ENCODE data around the gene CDC14B.
"Not testable (repeated sequence)": the region's sequence is repeated elsewhere in the genome, so short reads cannot be mapped to it uniquely, and the experiment has no call there.

The CDC14B gene

GRCh38 chr9:96621618-96622017, 2.0 kb upstream of the CDC14B start:
- DNase-seq = no peak

DNA sequence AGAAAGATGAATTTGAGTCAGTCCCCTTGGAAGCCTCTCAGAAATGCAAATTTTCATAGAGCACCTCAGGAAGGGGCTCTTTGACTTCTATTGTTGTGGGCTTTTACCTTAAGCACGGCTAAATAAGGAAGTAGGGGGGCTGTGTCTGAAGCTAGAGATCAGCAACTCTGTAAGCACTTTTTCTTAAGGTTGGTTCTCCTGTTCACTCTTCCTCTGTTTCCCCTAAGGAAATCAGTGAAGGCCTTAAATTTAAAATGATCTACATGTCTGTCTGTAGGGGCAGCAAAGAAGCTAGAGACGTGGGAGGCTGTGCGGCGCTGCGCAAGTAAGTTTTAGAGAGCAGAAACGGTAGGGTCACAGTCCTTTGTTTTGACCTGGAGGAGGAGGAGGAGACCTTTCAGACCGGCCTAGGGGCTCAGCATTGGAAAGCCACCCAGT, 1.2 kb upstream of the CDC14B start:
- DNase-seq = no peak

GRCh38 chr9:96620181-96620514, 505 bp upstream of the CDC14B start:
- DNase-seq = no peak

GRCh38 chr9:96619124-96619465, 548 bp downstream of the CDC14B start:
- no peak for DNase-seq

DNA sequence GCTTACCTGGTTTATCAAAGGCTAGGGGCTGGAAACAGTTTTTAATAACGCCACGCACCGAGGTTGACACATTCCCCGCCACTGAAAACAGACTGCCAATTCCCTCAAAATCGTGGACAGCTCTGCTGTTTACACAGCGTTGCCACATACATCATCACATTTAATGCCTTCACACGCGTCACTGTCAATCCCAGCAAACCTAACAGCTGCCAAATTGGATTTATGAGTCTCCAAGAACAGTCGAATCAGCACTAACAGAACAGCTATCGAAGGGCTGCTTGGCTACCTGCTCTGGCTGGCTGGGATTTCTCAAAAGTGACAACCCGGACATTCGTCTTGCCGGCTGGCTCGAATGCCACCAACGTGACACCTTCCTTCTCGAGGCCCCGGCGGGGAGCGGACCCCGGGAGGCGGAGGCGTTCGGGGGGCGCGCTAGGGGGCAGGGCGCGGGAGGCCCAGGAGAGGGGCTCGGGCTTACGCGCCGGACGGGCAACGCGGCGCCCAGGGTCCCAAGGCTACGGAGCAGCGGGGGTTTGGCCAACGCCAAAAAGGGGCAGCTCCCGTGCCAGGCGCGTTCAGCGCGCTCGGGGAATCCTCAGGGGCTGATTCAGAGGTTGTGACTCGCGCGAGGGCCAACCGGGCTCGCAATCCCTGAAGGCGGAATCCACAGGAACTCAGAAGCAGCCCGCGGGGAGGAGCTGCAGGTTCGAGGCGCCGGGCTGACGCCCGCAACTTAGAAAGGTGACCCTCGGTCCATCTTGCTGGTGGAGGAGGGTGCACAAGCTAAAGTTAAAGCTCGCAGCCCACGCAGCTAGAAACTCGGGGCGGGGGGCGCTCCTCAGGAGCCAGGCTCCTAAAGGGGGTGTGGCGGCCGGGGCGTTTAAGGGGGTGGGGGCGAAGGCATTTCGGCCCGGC, 1.2 kb downstream of the CDC14B start:
- DNase-seq = peak in 3 of 6 experiments; percentile 1 to 27 (median 15)

GRCh38 chr9:96617439-96618185, 2.0 kb downstream of the CDC14B start:
- peak in 3 of 6 experiments; percentile 1 to 16 (median 4) for DNase-seq

- no peak for DNase-seq
Measured at GRCh38 chr9:96616817-96617438, 2.7 kb downstream of the CDC14B start.

GRCh38 chr9:96615411-96615810, 4.2 kb downstream of the CDC14B start:
- no peak for DNase-seq

DNA sequence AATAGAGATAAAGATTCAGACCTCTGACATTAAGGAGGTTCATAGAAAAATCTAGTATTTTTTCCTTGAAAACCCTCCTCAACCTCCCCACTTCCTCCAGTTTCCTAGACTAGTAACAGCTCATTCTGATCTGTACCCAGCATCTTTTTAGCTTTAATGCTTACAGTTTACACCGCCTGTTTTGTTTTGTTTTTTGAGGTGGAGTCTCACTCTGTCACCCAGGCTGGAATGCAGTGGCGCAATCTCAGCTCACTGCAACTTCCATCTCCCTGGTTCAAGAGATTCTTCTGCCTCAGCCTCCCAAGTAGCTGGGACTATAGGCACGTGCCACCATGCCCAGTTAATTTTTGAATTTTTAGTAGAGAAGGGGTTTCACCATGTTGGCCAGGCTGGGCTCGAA, 5.0 kb downstream of the CDC14B start:
- not testable (repeated sequence) for DNase-seq

- no peak for DNase-seq
Measured at GRCh38 chr9:96612966-96613589, 6.6 kb downstream of the CDC14B start.

- no peak for DNase-seq
Measured at GRCh38 chr9:96612105-96612965, 7.3 kb downstream of the CDC14B start.

- DNase-seq = no peak
Measured at GRCh38 chr9:96611302-96611701, 8.3 kb downstream of the CDC14B start.

GRCh38 chr9:96609732-96610131, 9.9 kb downstream of the CDC14B start:
- no peak for DNase-seq

GRCh38 chr9:96607971-96608370, 11.7 kb downstream of the CDC14B start:
- no peak for DNase-seq

DNA sequence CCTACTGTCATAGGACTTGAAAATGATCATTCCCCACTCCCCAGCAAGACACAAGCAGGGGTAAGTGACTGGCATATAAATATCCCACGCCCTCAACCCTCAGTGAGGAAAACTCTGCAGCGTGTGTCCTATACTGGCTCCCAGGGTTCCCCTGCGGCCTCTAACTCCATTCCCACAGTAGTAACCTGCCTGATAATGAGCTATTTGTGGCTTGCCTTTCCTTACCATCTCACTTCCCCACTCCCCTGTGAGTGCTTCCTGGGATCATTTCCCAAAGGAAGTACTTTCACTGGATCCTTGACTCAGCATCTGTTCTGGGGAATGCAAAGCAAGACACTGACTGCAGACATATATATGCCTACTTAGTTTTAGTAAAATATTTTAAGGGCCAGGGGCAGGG, 14.3 kb downstream of the CDC14B start:
- no peak for DNase-seq

- DNase-seq = no peak
Measured at GRCh38 chr9:96604004-96604319, 15.7 kb downstream of the CDC14B start.

- DNase-seq = no peak
Measured at GRCh38 chr9:96603305-96604003, 16.2 kb downstream of the CDC14B start.

DNA sequence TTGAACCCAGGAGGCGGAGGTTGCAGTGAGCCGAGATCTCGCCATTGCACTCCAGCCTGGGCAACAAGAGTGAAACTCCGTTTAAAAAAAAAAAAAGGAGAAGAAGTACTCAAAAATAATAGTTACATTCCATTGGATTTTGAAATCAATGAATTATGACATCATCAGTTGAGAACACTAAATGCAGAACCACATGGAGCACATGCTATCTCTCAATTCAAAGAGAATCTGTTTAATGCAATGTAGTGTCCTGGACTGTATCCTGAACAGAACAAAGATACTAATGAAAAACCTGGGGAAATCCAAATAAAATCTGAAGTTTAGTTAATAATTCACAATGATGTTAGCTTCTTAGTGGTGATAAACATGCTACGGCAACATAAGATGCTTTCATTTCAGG, 20.3 kb downstream of the CDC14B start:
- no peak for DNase-seq

- DNase-seq = no peak
Measured at GRCh38 chr9:96596601-96597111, 23.0 kb downstream of the CDC14B start.

DNA sequence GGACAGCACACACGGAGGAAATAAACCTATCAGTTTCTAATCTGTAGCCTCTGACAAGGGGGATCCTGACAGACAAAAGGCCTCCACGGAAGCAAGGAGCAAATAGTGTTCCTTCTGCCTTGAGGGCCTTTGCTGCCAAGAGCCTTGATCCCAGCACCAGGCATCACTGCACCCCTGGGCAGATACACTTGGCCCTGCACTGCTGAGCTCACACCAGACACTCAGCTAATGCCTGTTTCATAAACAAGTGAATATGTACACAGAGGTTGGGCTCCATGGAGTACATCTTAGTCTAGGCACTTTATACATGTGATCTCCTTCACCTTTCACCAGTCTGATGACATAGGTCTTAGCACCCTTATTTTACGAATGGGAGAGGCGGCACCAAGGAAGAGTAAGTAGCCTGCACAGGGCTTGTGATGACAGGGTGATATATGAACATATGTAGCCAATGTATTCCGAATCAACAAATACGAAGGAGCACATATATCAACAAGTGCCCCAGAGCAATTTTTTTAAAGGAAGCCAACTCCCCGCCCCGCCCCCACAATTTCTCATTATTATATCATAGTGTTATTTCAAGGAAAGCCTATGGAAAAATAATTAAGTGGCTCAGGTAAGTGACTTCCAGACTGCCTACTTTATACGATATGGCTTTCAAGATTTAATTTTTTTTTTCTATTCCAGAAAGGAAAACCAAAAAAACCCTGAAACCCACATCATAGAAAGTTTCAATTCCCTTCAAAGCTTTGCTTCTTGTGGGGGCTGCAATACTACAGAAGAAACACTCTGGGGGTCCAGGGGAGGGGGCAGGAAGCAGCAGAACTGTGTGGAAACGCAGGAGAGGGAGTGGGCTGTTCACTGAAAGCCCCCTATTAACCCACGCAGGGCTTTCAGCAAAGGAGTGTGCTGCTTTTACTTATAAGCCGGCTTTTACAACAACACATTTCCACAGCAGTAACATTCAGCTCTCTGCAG, 32.0 kb downstream of the CDC14B start:
- DNase-seq = no peak

Measured in stimulated activated naive CD4-positive, alpha-beta T cell (primary cell).